Mucosa of gallbladder (tissue), 1 donor: ENCODE measurements around the gene LRP1. TPM values are rescaled to one million over a fixed set of nuclear protein-coding genes. Genes with fewer than 3 reads are reported as not detected.

ENCODE experiments used
- DNase-seq: peaks from one replicate; pipeline ENCODE4 v3.0.0-alpha.2; 2020; ENCODE audit warnings: low spot score
- total RNA-seq: library from RNA; stranded (reverse); gene quantifications from one replicate; pipeline ENCODE4 v1.2.1, GENCODE V29; 2021
- donor health status: DM: no; HTN: no; CAD: no.

LRP1 gene
- total RNA-seq, 1 donor from 2014 or later = 241 TPM

DNA sequence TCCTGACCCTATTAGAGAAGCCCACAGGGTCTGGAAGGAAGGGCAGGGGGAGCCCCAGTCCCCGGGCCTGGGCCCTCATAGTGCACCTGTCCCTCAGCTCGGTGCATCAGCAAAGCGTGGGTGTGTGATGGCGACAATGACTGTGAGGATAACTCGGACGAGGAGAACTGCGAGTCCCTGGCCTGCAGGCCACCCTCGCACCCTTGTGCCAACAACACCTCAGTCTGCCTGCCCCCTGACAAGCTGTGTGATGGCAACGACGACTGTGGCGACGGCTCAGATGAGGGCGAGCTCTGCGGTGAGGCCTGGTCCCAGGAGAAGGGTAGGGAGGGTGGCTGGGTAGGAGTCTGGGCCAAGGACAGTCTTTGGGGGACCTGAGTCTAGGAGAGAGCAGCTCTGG lies 45.4 kb downstream of the LRP1 start:
- no peak for DNase-seq

GRCh38 chr12:57175428-57176138 lies 47.3 kb downstream of the LRP1 start:
- peak; percentile 85 for DNase-seq

- no peak for DNase-seq
Measured at GRCh38 chr12:57176139-57176477, 47.8 kb downstream of the LRP1 start.

DNA sequence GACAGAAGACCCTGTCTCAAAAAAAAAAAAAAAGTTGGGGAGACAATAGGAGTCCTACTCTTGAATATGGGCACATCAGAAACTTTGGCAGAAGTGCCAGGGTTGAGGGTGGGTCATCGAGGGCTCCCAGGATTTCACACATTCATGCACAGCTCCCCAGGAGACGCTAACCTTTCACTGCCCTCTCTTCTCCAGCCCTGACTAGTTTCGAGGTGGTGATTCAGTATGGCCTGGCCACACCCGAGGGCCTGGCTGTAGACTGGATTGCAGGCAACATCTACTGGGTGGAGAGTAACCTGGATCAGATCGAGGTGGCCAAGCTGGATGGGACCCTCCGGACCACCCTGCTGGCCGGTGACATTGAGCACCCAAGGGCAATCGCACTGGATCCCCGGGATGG lies 48.6 kb downstream of the LRP1 start:
- DNase-seq = no peak

DNA sequence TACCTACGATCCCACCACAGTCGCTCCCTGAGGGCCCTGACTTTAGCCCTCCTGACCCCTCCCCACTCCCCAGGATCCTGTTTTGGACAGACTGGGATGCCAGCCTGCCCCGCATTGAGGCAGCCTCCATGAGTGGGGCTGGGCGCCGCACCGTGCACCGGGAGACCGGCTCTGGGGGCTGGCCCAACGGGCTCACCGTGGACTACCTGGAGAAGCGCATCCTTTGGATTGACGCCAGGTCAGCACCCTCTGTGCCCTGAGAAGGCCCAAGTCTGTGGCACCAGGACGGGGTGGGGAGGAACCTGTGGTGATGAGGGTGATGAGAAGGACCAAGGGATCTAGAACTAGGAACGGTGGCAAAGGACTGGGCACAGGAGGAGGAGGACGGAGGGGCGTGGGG lies 49.1 kb downstream of the LRP1 start:
- no peak for DNase-seq

- no peak for DNase-seq
Measured at GRCh38 chr12:57178213-57178612, 49.9 kb downstream of the LRP1 start.

DNA sequence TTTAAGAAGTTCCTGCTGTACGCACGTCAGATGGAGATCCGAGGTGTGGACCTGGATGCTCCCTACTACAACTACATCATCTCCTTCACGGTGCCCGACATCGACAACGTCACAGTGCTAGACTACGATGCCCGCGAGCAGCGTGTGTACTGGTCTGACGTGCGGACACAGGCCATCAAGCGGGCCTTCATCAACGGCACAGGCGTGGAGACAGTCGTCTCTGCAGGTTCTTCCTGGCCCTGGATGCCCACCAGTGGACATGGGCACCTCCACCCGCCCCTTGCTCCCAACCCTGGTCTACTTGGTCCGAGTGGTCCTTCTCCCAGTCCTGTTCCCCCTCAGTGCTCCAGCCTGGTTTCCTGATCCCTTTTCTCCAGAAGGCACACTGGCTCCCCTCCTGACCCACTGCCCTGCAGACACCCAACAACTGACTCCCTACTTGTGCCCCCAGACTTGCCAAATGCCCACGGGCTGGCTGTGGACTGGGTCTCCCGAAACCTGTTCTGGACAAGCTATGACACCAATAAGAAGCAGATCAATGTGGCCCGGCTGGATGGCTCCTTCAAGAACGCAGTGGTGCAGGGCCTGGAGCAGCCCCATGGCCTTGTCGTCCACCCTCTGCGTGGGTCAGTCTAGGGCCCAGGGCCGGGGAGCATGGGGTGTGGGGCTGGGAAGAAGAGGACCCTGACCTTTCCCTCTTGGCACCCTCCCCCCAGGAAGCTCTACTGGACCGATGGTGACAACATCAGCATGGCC lies 51.2 kb downstream of the LRP1 start:
- DNase-seq = no peak

DNA sequence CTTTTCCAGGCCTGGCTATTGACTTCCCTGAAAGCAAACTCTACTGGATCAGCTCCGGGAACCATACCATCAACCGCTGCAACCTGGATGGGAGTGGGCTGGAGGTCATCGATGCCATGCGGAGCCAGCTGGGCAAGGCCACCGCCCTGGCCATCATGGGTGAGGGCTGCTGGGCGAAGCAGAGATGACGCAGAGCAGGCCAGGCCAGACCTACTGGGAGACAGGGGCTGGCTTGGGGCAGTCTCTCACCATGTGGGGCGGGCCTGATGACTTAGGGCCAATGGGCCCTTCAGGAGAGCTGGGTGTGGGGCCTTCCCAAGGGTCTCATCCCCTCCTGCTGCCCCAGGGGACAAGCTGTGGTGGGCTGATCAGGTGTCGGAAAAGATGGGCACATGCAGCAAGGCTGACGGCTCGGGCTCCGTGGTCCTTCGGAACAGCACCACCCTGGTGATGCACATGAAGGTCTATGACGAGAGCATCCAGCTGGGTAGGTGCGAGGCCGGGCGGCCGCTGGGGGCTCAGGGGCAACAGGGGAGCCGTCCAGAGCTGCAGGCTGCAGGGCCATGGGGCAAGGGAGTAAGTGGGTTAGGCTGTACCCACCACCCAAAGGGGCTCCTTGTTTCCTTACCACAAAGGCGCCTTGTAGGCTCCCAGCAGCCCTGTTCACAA lies 52.2 kb downstream of the LRP1 start:
- no peak for DNase-seq

DNA sequence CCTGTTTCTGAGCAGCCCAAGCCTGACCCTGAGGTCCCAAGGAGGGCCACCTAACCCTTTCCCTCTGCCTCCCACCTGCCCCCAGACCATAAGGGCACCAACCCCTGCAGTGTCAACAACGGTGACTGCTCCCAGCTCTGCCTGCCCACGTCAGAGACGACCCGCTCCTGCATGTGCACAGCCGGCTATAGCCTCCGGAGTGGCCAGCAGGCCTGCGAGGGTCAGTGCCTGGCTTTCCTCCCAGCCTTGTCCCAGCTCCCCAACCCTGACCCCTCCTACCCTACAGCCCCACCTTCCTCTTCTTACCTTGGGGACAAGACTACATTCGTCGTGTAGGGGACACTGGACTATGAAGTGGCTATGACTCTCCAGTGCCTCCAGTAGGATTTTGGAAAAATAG lies 52.8 kb downstream of the LRP1 start:
- DNase-seq = no peak

DNA sequence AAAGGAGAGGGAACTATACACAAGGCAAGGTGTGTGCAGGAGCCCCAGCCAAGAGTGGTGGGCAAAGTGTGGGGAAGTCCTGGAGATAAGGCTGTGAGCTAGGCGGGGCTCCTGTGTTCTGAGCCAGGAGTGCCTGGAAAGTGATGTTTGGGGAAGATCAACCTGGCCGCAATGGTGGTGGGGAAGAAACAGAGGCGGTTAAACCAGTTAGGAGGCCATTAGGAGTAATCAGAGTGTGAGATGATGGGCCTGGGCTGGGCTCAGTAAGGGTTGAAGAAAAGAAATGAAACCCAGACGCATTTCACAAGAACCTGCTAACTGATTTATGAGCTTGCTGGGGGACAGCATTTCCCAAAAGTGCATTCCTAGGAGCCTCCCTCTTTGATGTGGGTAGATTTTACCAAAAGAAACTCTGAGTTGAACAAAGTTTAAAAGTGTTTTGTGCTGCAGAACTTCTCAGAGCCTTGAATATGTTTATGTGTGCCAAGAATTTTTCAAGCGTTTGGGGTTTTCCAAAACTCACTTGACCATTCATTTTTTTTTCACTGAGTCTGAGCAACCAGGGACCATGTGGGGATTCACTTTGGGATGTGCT lies 53.4 kb downstream of the LRP1 start:
- DNase-seq = no peak

GRCh38 chr12:57182918-57183575 lies 54.8 kb downstream of the LRP1 start:
- DNase-seq = peak; percentile 77

GRCh38 chr12:57183939-57184725 lies 55.8 kb downstream of the LRP1 start:
- DNase-seq = no peak

- no peak for DNase-seq
Measured at GRCh38 chr12:57185403-57185802, 57.1 kb downstream of the LRP1 start.

GRCh38 chr12:57185906-57186508 lies 57.7 kb downstream of the LRP1 start:
- DNase-seq = no peak

DNA sequence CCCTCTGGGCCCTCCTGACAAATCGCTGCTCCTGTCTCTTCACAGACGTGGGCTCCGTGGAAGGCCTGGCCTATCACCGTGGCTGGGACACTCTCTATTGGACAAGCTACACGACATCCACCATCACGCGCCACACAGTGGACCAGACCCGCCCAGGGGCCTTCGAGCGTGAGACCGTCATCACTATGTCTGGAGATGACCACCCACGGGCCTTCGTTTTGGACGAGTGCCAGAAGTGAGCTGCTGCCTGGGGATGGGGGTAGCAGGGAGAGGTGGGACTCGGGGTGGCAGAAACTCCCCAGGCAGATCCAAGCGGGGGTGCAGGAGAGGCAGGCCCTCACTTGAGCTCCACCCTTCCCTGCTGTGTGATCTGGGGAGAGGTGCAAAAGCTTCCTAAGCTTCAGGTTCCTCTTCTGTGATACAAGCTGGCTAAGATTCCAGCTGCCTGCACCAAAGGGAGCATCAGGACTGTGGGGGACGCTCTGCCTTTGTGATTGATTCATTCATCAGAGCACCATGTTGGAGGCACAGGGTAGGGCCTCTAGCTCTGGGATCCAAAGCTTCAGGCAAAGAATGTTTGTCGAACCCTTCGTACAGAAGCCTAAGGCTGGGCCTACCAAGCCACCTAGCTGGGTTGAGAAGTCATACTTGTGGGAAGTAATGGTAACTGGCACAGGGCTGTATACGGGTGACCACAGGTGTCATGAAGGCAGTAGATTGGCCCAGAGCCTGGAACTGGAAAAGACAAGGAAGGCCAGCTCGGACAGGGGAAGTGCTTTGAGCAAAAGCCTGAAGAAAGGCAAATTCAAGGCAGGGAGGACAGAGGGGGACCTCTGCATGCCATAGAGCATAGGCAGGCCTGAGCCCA lies 59.2 kb downstream of the LRP1 start:
- DNase-seq = no peak

DNA sequence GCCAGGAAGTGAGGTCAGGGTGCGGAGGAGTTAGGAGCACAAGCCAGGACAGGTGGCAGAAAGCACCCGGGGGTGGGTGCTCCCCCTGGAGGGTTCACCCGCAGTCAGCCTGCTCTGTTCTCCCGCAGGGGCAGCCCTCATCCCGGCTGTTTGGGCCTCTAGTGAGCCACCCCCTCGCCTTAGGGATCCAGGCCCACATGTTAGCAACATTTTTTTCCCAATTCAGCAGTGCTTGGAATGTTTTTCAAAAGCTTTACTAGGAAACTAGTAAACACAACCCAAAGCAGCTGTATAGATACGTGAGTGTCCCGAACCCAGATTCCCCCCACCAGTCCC lies 59.8 kb downstream of the LRP1 start:
- no peak for DNase-seq

GRCh38 chr12:57190037-57190436 lies 61.8 kb downstream of the LRP1 start:
- DNase-seq = no peak

DNA sequence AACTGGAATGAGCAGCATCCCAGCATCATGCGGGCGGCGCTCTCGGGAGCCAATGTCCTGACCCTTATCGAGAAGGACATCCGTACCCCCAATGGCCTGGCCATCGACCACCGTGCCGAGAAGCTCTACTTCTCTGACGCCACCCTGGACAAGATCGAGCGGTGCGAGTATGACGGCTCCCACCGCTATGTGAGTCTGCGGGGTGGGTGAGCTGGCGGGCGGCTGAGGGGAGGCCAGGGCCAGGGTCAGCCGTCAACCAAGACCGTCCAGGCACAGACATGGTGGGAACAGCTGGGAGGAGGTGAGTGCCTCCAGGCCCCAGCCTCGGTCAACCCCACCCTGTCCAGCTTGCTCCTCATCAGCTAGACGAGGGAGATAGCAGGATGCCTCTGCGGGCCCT lies 62.5 kb downstream of the LRP1 start:
- no peak for DNase-seq

DNA sequence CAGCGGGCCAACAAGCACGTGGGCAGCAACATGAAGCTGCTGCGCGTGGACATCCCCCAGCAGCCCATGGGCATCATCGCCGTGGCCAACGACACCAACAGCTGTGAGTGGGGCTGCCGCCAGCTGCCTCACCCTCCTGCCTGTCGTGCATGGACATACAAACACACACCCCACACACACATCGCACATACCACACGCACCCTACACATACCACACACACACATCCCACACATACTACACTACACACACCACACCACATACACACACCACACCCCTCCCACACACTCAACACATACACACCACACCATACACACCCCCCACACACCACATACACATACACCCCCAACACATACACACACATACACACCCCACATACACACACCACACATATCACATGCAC lies 63.1 kb downstream of the LRP1 start:
- DNase-seq = no peak

DNA sequence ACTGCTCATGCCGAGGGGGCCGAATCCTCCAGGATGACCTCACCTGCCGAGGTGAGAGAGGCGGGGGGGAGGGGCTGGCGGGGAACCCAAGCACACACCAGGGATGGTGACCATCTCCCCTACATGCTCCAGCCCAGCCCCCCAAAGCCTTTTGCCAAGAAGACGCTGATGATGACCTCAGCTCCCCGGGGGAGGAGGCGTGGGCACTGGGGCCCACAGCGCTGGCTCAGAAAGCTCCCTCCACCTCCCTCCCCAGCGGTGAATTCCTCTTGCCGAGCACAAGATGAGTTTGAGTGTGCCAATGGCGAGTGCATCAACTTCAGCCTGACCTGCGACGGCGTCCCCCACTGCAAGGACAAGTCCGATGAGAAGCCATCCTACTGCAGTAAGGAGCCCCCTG lies 64.6 kb downstream of the LRP1 start:
- no peak for DNase-seq
